HepG2 (cell line): ENCODE data around the gene IRF2. TPM values are rescaled to one million over a fixed set of nuclear protein-coding genes. Genes with fewer than 3 reads are reported as not detected.

Source experiments
- ATAC-seq: fragments of 200-7000 bp; cut with Tn5 transposase; 3 replicates; pipeline ENCODE4 v1.9.1; 2020; ENCODE audit warnings: mild to moderate bottlenecking, moderate library complexity
- BruUV-seq: library from RNA; stranded (reverse); fragments of 400-500 nt; replicated peaks from 2 replicates; lab custom pipeline; 2021; lab: Mats Ljungman, UMichigan
- CTCF ChIA-PET: fragments of 300-600 bp; formaldehyde crosslinking; extraction: SDS; loops from one replicate; lab custom pipeline; 2021; ENCODE audit warnings: low total read pairs, inconsistent platforms, low intra/inter-chr PET ratio; lab: Yijun Ruan, JAX
- POLR2A ChIA-PET: fragments of 350-600 bp; sonication (Branson Sonifier 250); formaldehyde crosslinking; loops from one replicate; lab custom pipeline; 2020; ENCODE audit warnings: antibody characterized with exemption, inconsistent platforms; lab: Yijun Ruan, JAX
- DNase-seq: peaks from one replicate; pipeline ENCODE4 v3.0.0-alpha.2; 2015; ENCODE audit warnings: low spot score
- FAIRE-seq: peaks from 3 replicates; lab custom pipeline; 2011; peaks lifted over from hg19 to GRCh38; lab: Jason Lieb, UNC
- H2AFZ ChIP-seq: one replicate; pipeline ENCODE4 v1.6.1; 2011; ENCODE audit warnings: low read length, inconsistent platforms
- H3K27ac ChIP-seq: fragments of 300-600 bp; 3 replicates; pipeline ENCODE4 v1.8.0; 2011; ENCODE audit warnings: mixed run types, mild to moderate bottlenecking, mixed read lengths, low read length, inconsistent platforms; ENCODE audit not compliant: insufficient read depth; ENCODE audit errors: extremely low read length
- H3K27me3 ChIP-seq, 2 experiments: fragments of 200-600 bp in 1 of 2; 2 replicates in 1 of 2; 3 replicates in 1 of 2; pipeline versions ENCODE4 v1.6.0 to v1.8.0; 2011; ENCODE audit warnings: low read length in 2 of 2, mild to moderate bottlenecking in 2 of 2, moderate library complexity in 2 of 2, inconsistent platforms in 1 of 2; ENCODE audit not compliant: insufficient read depth in 2 of 2, control insufficient read depth in 1 of 2
- H3K36me3 ChIP-seq, 2 experiments: fragments of 200-600 bp in 1 of 2; replicated peaks in 1 of 2; 2 replicates in 1 of 2; 3 replicates in 1 of 2; pipeline versions ENCODE4 v1.5.1 to v1.8.0; 2011; ENCODE audit warnings: low read length in 2 of 2, inconsistent platforms in 1 of 2; ENCODE audit not compliant: insufficient read depth in 2 of 2, control insufficient read depth in 1 of 2
- H3K4me1 ChIP-seq: 2 replicates; pipeline ENCODE4 v1.5.1; 2012; ENCODE audit warnings: low read length, inconsistent platforms; ENCODE audit not compliant: insufficient read depth
- H3K4me2 ChIP-seq: 2 replicates; pipeline ENCODE4 v1.6.0; 2011; ENCODE audit warnings: low read depth, low read length, inconsistent platforms
- H3K4me3 ChIP-seq, 3 experiments: fragments of 200-600 bp in 1 of 3; sonication (generic), shearing (Covaris generic) in 1 of 3; replicated peaks in 1 of 3; 2 replicates each; pipeline ENCODE4 v1.5.1; 2011 to 2016; ENCODE audit warnings: low read length in 3 of 3, inconsistent platforms in 2 of 3, low read depth in 2 of 3, mild to moderate bottlenecking in 2 of 3, control low read depth in 1 of 3, mixed read lengths in 1 of 3; ENCODE audit not compliant: insufficient read depth in 1 of 3
- H3K79me2 ChIP-seq: one replicate; pipeline ENCODE4 v1.6.1; 2011; ENCODE audit warnings: low read length, inconsistent platforms; ENCODE audit not compliant: insufficient read depth
- H3K9ac ChIP-seq: 2 replicates; pipeline ENCODE4 v1.6.0; 2011; ENCODE audit warnings: mild to moderate bottlenecking, low read depth, low read length, inconsistent platforms; ENCODE audit not compliant: insufficient read depth
- H3K9me3 ChIP-seq: 2 replicates; pipeline ENCODE4 v1.5.1; 2012; ENCODE audit warnings: mild to moderate bottlenecking, low read length
- H4K20me1 ChIP-seq: 2 replicates; pipeline ENCODE4 v1.6.0; 2011; ENCODE audit warnings: inconsistent platforms, mild to moderate bottlenecking, low read length, moderate library complexity; ENCODE audit not compliant: insufficient read depth
- AGO1 ChIP-seq: fragments of 200-400 bp; formaldehyde crosslinking; IDR thresholded peaks from 2 replicates; pipeline ENCODE4 v1.6.1; 2017; ENCODE audit warnings: mild to moderate bottlenecking, low read depth, low read length, moderate library complexity; ENCODE audit not compliant: poor library complexity, severe bottlenecking
- BCLAF1 ChIP-seq: fragments of 450-650 bp; IDR thresholded peaks from 2 replicates; pipeline ENCODE4 v1.6.1; 2017; ENCODE audit warnings: mild to moderate bottlenecking
- BRCA1 ChIP-seq: sonication (generic); formaldehyde crosslinking; IDR thresholded peaks from 2 replicates; pipeline ENCODE4 v1.4.0; 2020; ENCODE audit warnings: missing genetic modification reagents
- DNMT3B ChIP-seq: conservative IDR thresholded peaks from 2 replicates; pipeline ENCODE4 v1.6.1; 2016; ENCODE audit warnings: missing biosample characterization, control low read depth
- HBP1 ChIP-seq: IDR thresholded peaks from 2 replicates; pipeline ENCODE4 v1.6.1; 2016; ENCODE audit warnings: low read depth, control low read depth
- HOXA3 ChIP-seq: sonication (generic); formaldehyde crosslinking; IDR thresholded peaks from 2 replicates; pipeline ENCODE4 v1.5.0; 2020; ENCODE audit warnings: missing genetic modification reagents
- IRF1 ChIP-seq: sonication (generic); formaldehyde crosslinking; IDR thresholded peaks from 2 replicates; pipeline ENCODE4 v1.4.0; 2020; ENCODE audit warnings: low read depth, mild to moderate bottlenecking, missing genetic modification reagents
- RCOR2 ChIP-seq: IDR thresholded peaks from 2 replicates; pipeline ENCODE4 v1.6.1; 2016; ENCODE audit warnings: missing biosample characterization, missing genetic modification reagents
- RFX1 ChIP-seq: fragments of 450-650 bp; IDR thresholded peaks from 2 replicates; pipeline ENCODE4 v1.6.1; 2017
- RORA ChIP-seq: sonication (generic); formaldehyde crosslinking; IDR thresholded peaks from 2 replicates; pipeline ENCODE4 v1.5.0; 2020; ENCODE audit warnings: mild to moderate bottlenecking, missing genetic modification reagents, moderate library complexity
- SATB2 ChIP-seq: sonication (generic); formaldehyde crosslinking; IDR thresholded peaks from 2 replicates; pipeline ENCODE4 v1.5.0; 2020; ENCODE audit warnings: missing genetic modification reagents
- ZBTB8A ChIP-seq: sonication (generic); formaldehyde crosslinking; IDR thresholded peaks from 2 replicates; pipeline ENCODE4 v1.4.0; 2020; ENCODE audit warnings: mild to moderate bottlenecking, low read depth, missing genetic modification reagents, borderline replicate concordance
- ZFX ChIP-seq: sonication (generic); formaldehyde crosslinking; IDR thresholded peaks from 2 replicates; pipeline ENCODE4 v1.4.0; 2020; ENCODE audit warnings: mild to moderate bottlenecking, low read depth, missing genetic modification reagents, moderate library complexity
- ZFY ChIP-seq: sonication (generic); formaldehyde crosslinking; IDR thresholded peaks from 2 replicates; pipeline ENCODE4 v1.4.0; 2020; ENCODE audit warnings: missing genetic modification reagents
- ZNF414 ChIP-seq: sonication (generic); formaldehyde crosslinking; IDR thresholded peaks from 2 replicates; pipeline ENCODE4 v1.5.0; 2020; ENCODE audit warnings: missing genetic modification reagents
- WGBS: methylation state at CpG from one replicate; pipeline ENCODE4 v1.1.6; 2017; ENCODE audit warnings: low lambda C conversion rate; 5-methylcytosine and 5-hydroxymethylcytosine counted together
- in situ Hi-C: cut with HindIII; loops from 2 replicates; pipeline ENCODE4 v1.10.0; 2017; ENCODE audit warnings: low pct_unique_long_range_greater_than_20kb; ENCODE audit not compliant: extremely low pct_ligation_motif_present
- intact Hi-C: fragments of 100-400 bp; cut with micrococcal nuclease; formaldehyde crosslinking; loops from one replicate; pipeline ENCODE4 v1.10.0; 2022; ENCODE audit not compliant: unreplicated experiment
- polyA plus RNA-seq, 8 experiments: library from polyadenylated mRNA; depleted of rRNA in 3 of 8; stranded (reverse) in 7 of 8; unstranded in 1 of 8; fragments of >200 nt; fragmentation: Illumina TruSeq in 4 of 8; extraction: Trizol in 4 of 8; gene quantifications; 2 replicates each; pipeline versions ENCODE4 v1.2.1 to v1.2.3, GENCODE V29; 2011 to 2016; ENCODE audit warnings: low read depth in 4 of 8, missing spikeins in 1 of 8, mixed read lengths in 1 of 8; ENCODE audit not compliant: insufficient read depth in 1 of 8
- total RNA-seq, 5 experiments: library from RNA; depleted of rRNA; stranded (reverse); fragments of >200 nt; fragmentation: Illumina TruSeq; extraction: Trizol; gene quantifications; 2 replicates each; pipeline ENCODE4 v1.2.3, GENCODE V29; 2016; ENCODE audit warnings: low read depth in 1 of 5

Gene IRF2
- total and polyA plus RNA-seq, 2 of the 13 experiments (the other 11 are each of a cell fraction or from before 2014, with no cell fraction given) = 15.5 to 28.8 TPM

- no peak for TF ChIP-seq IRF1 (CRISPR knock-in tag)
- no peak for TF ChIP-seq ZBTB8A (CRISPR knock-in tag)
- TF ChIP-seq BRCA1 = no peak
- TF ChIP-seq HOXA3 = no peak
Observed at GRCh38 chr4:184357165-184357564, 117.2 kb downstream of the IRF2 start (continued).

- Histone ChIP-seq H3K79me2 (no peaks in the 10 kb centered on the region), H3K27me3 (no peaks in the 10 kb centered on the region), H4K20me1 (no peaks in the 10 kb centered on the region), H3K4me2 (no peak overlapping the region), H3K4me1 (peaks cover 64% of the 10 kb centered on the region), H3K9me3 (no peaks in the 10 kb centered on the region), H3K36me3 (no peaks in the 10 kb centered on the region), H3K27ac (no peak overlapping the region), H3K9ac (no peak overlapping the region), H2AFZ (no peak overlapping the region), H3K4me3 (no peak overlapping the region)
- ChIA-PET POLR2A (no interaction called here), CTCF (no interaction called here)
- no TSS peak for BruUV-seq
- ATAC-seq = no peak
- in situ Hi-C loops = no loop called here
- no peak for DNase-seq
- FAIRE-seq = no peak
- WGBS = 93% methylated on average over 7 of the region's 7 CpGs
- intact Hi-C loops = no loop called here
- no peak for TF ChIP-seq DNMT3B (CRISPR knock-in tag)
- TF ChIP-seq SATB2 = no peak
- no peak for TF ChIP-seq BCLAF1
- TF ChIP-seq AGO1 = no peak
- no peak for TF ChIP-seq HBP1 (CRISPR knock-in tag)
- TF ChIP-seq RORA (CRISPR knock-in tag) = no peak
- TF ChIP-seq RCOR2 (CRISPR knock-in tag) = no peak
- TF ChIP-seq RFX1 = no peak
- no peak for TF ChIP-seq ZFX (CRISPR knock-in tag)
- no peak for TF ChIP-seq ZNF414 (CRISPR knock-in tag)
- TF ChIP-seq ZFY = no peak
Observed at GRCh38 chr4:184356366-184356765, 118.0 kb downstream of the IRF2 start.
